CD8-positive, alpha-beta memory T cell (primary cell): ENCODE data around the gene DYNLT4. TPM values are rescaled to one million over a fixed set of nuclear protein-coding genes. Genes with fewer than 3 reads are reported as not detected.

Source experiments
- CTCF ChIA-PET: fragments of 350-600 bp; sonication (Branson Sonifier 250); formaldehyde crosslinking; loops from one replicate; lab custom pipeline; 2021; ENCODE audit warnings: antibody characterized with exemption; lab: Charles Lee
- POLR2A ChIA-PET: fragments of 350-600 bp; sonication (Branson Sonifier 250); formaldehyde crosslinking; loops from one replicate; lab custom pipeline; 2021; ENCODE audit warnings: antibody characterized with exemption; lab: Charles Lee
- DNase-seq, 5 donors: peaks; one replicate each; pipeline versions ENCODE4 v3.0.0 to v3.0.0-alpha.2; 2020 to 2022; ENCODE audit warnings: mixed read lengths in 1 of 5
- H3K27ac ChIP-seq: one replicate; pipeline ENCODE4 v1.7.0; 2013; ENCODE audit warnings: low read depth, mild to moderate bottlenecking, low read length, moderate library complexity
- H3K27me3 ChIP-seq: 2 replicates; pipeline ENCODE4 v1.7.0; 2013; ENCODE audit warnings: low read length, mild to moderate bottlenecking; ENCODE audit not compliant: insufficient read depth, poor library complexity, severe bottlenecking
- H3K36me3 ChIP-seq: 2 replicates; pipeline ENCODE4 v1.7.0; 2013; ENCODE audit warnings: mild to moderate bottlenecking, low read length, moderate library complexity; ENCODE audit not compliant: insufficient read depth
- H3K4me1 ChIP-seq: 2 replicates; pipeline ENCODE4 v1.7.0; 2013; ENCODE audit warnings: mild to moderate bottlenecking, low read length, moderate library complexity; ENCODE audit not compliant: insufficient read depth
- H3K4me3 ChIP-seq: 2 replicates; pipeline ENCODE4 v1.7.0; 2013; ENCODE audit warnings: mild to moderate bottlenecking, low read length
- H3K9me3 ChIP-seq: 2 replicates; pipeline ENCODE4 v1.7.0; 2013; ENCODE audit warnings: mild to moderate bottlenecking, low read length
- H3K27ac Mint-ChIP-seq, 8 donors: one replicate each; pipeline ENCODE4 v1.8.0; 2020 to 2021; ENCODE audit warnings: mixed read lengths in 8 of 8, mild to moderate bottlenecking in 6 of 8, inconsistent platforms in 3 of 8, moderate library complexity in 3 of 8
- H3K27me3 Mint-ChIP-seq, 2 donors: one replicate each; pipeline ENCODE4 v1.8.0; 2020 to 2021; ENCODE audit warnings: mixed read lengths in 2 of 2, mild to moderate bottlenecking in 1 of 2, moderate library complexity in 1 of 2
- H3K36me3 Mint-ChIP-seq, 3 donors: one replicate each; pipeline ENCODE4 v1.8.0; 2020 to 2021; ENCODE audit warnings: mixed read lengths in 3 of 3, inconsistent platforms in 1 of 3, mild to moderate bottlenecking in 1 of 3
- H3K4me1 Mint-ChIP-seq, 3 donors: one replicate each; pipeline ENCODE4 v1.8.0; 2020 to 2021; ENCODE audit warnings: mixed read lengths in 3 of 3, inconsistent platforms in 1 of 3, mild to moderate bottlenecking in 1 of 3
- H3K4me3 Mint-ChIP-seq, 7 donors: one replicate each; pipeline ENCODE4 v1.8.0; 2020 to 2021; ENCODE audit warnings: mixed read lengths in 7 of 7, mild to moderate bottlenecking in 6 of 7, moderate library complexity in 4 of 7, inconsistent platforms in 2 of 7
- H3K9me3 Mint-ChIP-seq, 5 donors: one replicate each; pipeline ENCODE4 v1.8.0; 2020 to 2022; ENCODE audit warnings: mixed read lengths in 5 of 5, mild to moderate bottlenecking in 3 of 5, moderate library complexity in 2 of 5, inconsistent platforms in 1 of 5
- polyA plus RNA-seq: library from polyadenylated mRNA; unstranded; fragments of 300-500 nt; fragmentation: Illumina TruSeq; gene quantifications from one replicate; pipeline ENCODE4 v1.2.3, GENCODE V29; 2021
- total RNA-seq, 2 experiments: library from RNA; stranded (reverse); gene quantifications; one replicate each; pipeline ENCODE4 v1.2.3, GENCODE V29; 2021

DYNLT4 gene
- total and polyA plus RNA-seq, 3 experiments from 2014 or later = 0.28 to 0.31 TPM; not detected in 1

GRCh38 chr1:44757420-44757819 is 49.7 kb downstream of the DYNLT4 start:
- Mint-ChIP-seq H3K4me3 (no peak overlapping the region), H3K27me3 (no peaks in the 10 kb centered on the region)
- POLR2A ChIA-PET = interaction anchor here (0.6 kb wide), 1 partner anchor 523 kb away, joined by 7 read pairs; no protein-coding TSS in a partner anchor

More at GRCh38 chr1:44757420-44757819, 49.7 kb downstream of the DYNLT4 start:
- no peaks in the 10 kb centered on the region for H3K4me1 ChIP-seq
- H3K27ac ChIP-seq = no peak overlapping the region
- H3K4me1 Mint-ChIP-seq = peaks cover 4 to 6% (median 4%) of the 10 kb centered on the region in 3 donors
- CTCF ChIA-PET = no interaction called here
- no peak for DNase-seq
- H3K27me3 ChIP-seq = no peaks in the 10 kb centered on the region
- no peak overlapping the region for H3K4me3 ChIP-seq
- peak overlapping the region in 3 of 8 donors; percentile 39 to 61 (median 50) for H3K27ac Mint-ChIP-seq
- H3K9me3 Mint-ChIP-seq = no peaks in the 10 kb centered on the region
- no peaks in the 10 kb centered on the region for H3K9me3 ChIP-seq
- H3K36me3 Mint-ChIP-seq = peaks cover 0 to 2% (median 0%) of the 10 kb centered on the region in 3 donors
- H3K36me3 ChIP-seq = no peaks in the 10 kb centered on the region

Other genes starting within 250 kb of the DYNLT4 start
- 1 to 10 TPM; 2.3 to 2.5 TPM for gene TMEM53, start 132.9 kb downstream of the DYNLT4 start, total RNA-seq
- 7.1 TPM for gene TMEM53, start 132.9 kb downstream of the DYNLT4 start, polyA plus RNA-seq
- 10 to 100 TPM; 33.3 to 38.0 TPM for gene ARMH1, start 132.6 kb downstream of the DYNLT4 start, total RNA-seq
- gene ARMH1, start 132.6 kb downstream of the DYNLT4 start, polyA plus RNA-seq = 21.1 TPM
- not detected for gene RNU5D-1, start 76.2 kb downstream of the DYNLT4 start, total RNA-seq
- not detected for gene RNU5D-1, start 76.2 kb downstream of the DYNLT4 start, polyA plus RNA-seq
- gene KIF2C, start 67.5 kb downstream of the DYNLT4 start, total RNA-seq = 10 to 100 TPM; 40.4 to 41.4 TPM
- 0.61 TPM for gene KIF2C, start 67.5 kb downstream of the DYNLT4 start, polyA plus RNA-seq
- gene RPS8, start 31.8 kb downstream of the DYNLT4 start, total RNA-seq = 1,000 to 10,000 TPM; 2,426 to 2,465 TPM
- gene RPS8, start 31.8 kb downstream of the DYNLT4 start, polyA plus RNA-seq = 972 TPM
- 1 to 10 TPM; 1.2 to 1.4 TPM for gene BEST4, start 19.2 kb downstream of the DYNLT4 start, total RNA-seq
- 0.54 TPM for gene BEST4, start 19.2 kb downstream of the DYNLT4 start, polyA plus RNA-seq
- 100 to 1,000 TPM; 104 to 114 TPM for gene PLK3, start 7.0 kb downstream of the DYNLT4 start, total RNA-seq
- 22.5 TPM for gene PLK3, start 7.0 kb downstream of the DYNLT4 start, polyA plus RNA-seq
- gene BTBD19, start 1.2 kb upstream of the DYNLT4 start, total RNA-seq = 1 to 10 TPM; 7.3 to 7.8 TPM
- 0.24 TPM for gene BTBD19, start 1.2 kb upstream of the DYNLT4 start, polyA plus RNA-seq
- gene PTCH2, start 35.9 kb upstream of the DYNLT4 start, total RNA-seq = 1 to 10 TPM; 1.1 to 1.7 TPM
- gene PTCH2, start 35.9 kb upstream of the DYNLT4 start, polyA plus RNA-seq = not detected
- gene EIF2B3, start 179.2 kb upstream of the DYNLT4 start, total RNA-seq = 10 to 100 TPM; 49.5 to 50.6 TPM
- gene EIF2B3, start 179.2 kb upstream of the DYNLT4 start, polyA plus RNA-seq = 22.6 TPM
- 10 to 100 TPM; 35.4 to 36.0 TPM for gene HECTD3, start 204.0 kb upstream of the DYNLT4 start, total RNA-seq
- 30.1 TPM for gene HECTD3, start 204.0 kb upstream of the DYNLT4 start, polyA plus RNA-seq
- 10 to 100 TPM; 89.9 to 92.4 TPM for gene UROD, start 204.9 kb upstream of the DYNLT4 start, total RNA-seq
- 62.9 TPM for gene UROD, start 204.9 kb upstream of the DYNLT4 start, polyA plus RNA-seq